Right atrium auricular region (tissue), 2 donors: ENCODE measurements around the gene VPS13C. TPM values are rescaled to one million over a fixed set of nuclear protein-coding genes. Genes with fewer than 3 reads are reported as not detected.
"Not testable (repeated sequence)": the region's sequence is repeated elsewhere in the genome, so short reads cannot be mapped to it uniquely, and the experiment has no call there.

Experiments
- DNase-seq: peaks from one replicate; pipeline ENCODE4 v3.0.0-alpha.2; 2019; ENCODE audit warnings: low spot score
- H3K27ac ChIP-seq, 2 donors: fragments of 200-600 bp; sonication (generic); 1 replicate in 1 of 2; 2 replicates in 1 of 2; pipeline ENCODE4 v1.5.1; 2016 to 2019
- H3K27me3 ChIP-seq, 2 donors: fragments of 200-600 bp; sonication (generic); one replicate each; pipeline versions ENCODE4 v1.5.1 to v1.6.0; 2017 to 2019
- H3K36me3 ChIP-seq: fragments of 200-600 bp; sonication (generic); one replicate; pipeline ENCODE4 v1.5.1; 2016
- H3K4me1 ChIP-seq, 2 donors: fragments of 200-600 bp; sonication (generic); one replicate each; pipeline versions ENCODE4 v1.5.1 to v1.6.0; 2017 to 2019
- H3K4me3 ChIP-seq, 2 donors: fragments of 200-600 bp; sonication (generic); 1 replicate in 1 of 2; 2 replicates in 1 of 2; pipeline ENCODE4 v1.5.1; 2017 to 2019; ENCODE audit warnings: mild to moderate bottlenecking in 1 of 2, moderate library complexity in 1 of 2
- H3K9me3 ChIP-seq, 2 donors: fragments of 200-600 bp; sonication (generic); one replicate each; pipeline ENCODE4 v1.5.1; 2019
- CTCF ChIP-seq, 2 donors: fragments of 200-600 bp; sonication (generic); IDR thresholded peaks; one replicate each; pipeline ENCODE4 v1.5.1; 2019; ENCODE audit warnings: antibody characterized with exemption in 2 of 2
- total RNA-seq, 2 donors: library from RNA; depleted of rRNA; stranded (reverse); fragments of >200 nt; gene quantifications; one replicate each; pipeline ENCODE4 v1.1.0, GENCODE V29; 2016

VPS13C gene
- total RNA-seq, 2 donors from 2014 or later = 30.3 to 41.9 TPM

- Histone ChIP-seq H3K4me1 (no peaks in the 10 kb centered on the region), H3K9me3 (no peaks in the 10 kb centered on the region), H3K36me3 (peaks cover 4% of the 10 kb centered on the region), H3K27me3 (no peaks in the 10 kb centered on the region), H3K4me3 (no peak overlapping the region), H3K27ac (no peak overlapping the region)
- DNase-seq = no peak
- TF ChIP-seq CTCF (IDR thresholded peaks at IDR 0.05) = no peak
Measured at GRCh38 chr15:62027263-62027565, 33.0 kb downstream of the VPS13C start.

- Histone ChIP-seq H3K4me3 (no peak overlapping the region), H3K9me3 (no peaks in the 10 kb centered on the region), H3K4me1 (no peaks in the 10 kb centered on the region), H3K27ac (no peak overlapping the region), H3K27me3 (no peaks in the 10 kb centered on the region), H3K36me3 (peaks cover 4% of the 10 kb centered on the region)
- TF ChIP-seq CTCF (IDR thresholded peaks at IDR 0.05) = no peak
- no peak for DNase-seq
Measured at GRCh38 chr15:62026487-62027262, 33.6 kb downstream of the VPS13C start.

- DNase-seq = no peak
Measured at GRCh38 chr15:62021991-62022600, 38.2 kb downstream of the VPS13C start.

GRCh38 chr15:62020576-62021160 is 39.6 kb downstream of the VPS13C start:
- H3K4me3 ChIP-seq = no peak overlapping the region
- no peaks in the 10 kb centered on the region for H3K27me3 ChIP-seq
- peaks cover 16% of the 10 kb centered on the region for H3K36me3 ChIP-seq
- DNase-seq = no peak
- no peaks in the 10 kb centered on the region for H3K4me1 ChIP-seq
- no peaks in the 10 kb centered on the region for H3K9me3 ChIP-seq
- H3K27ac ChIP-seq = no peak overlapping the region
- no peak for TF ChIP-seq CTCF (IDR thresholded peaks at IDR 0.05)

More at GRCh38 chr15:62021991-62022600, 38.2 kb downstream of the VPS13C start:
- Histone ChIP-seq H3K9me3 (no peaks in the 10 kb centered on the region), H3K27me3 (no peaks in the 10 kb centered on the region), H3K4me1 (no peaks in the 10 kb centered on the region), H3K4me3 (no peak overlapping the region), H3K36me3 (peaks cover 16% of the 10 kb centered on the region), H3K27ac (no peak overlapping the region)
- peak in 1 of 2 donors; percentile 20 for TF ChIP-seq CTCF (IDR thresholded peaks at IDR 0.05)

GRCh38 chr15:62005354-62005753 is 54.9 kb downstream of the VPS13C start:
- not testable (repeated sequence) for H3K27me3 ChIP-seq, DNase-seq, H3K4me1 ChIP-seq, H3K4me3 ChIP-seq, H3K9me3 ChIP-seq, H3K27ac ChIP-seq
- peaks cover 39% of the 10 kb centered on the region for H3K36me3 ChIP-seq

GRCh38 chr15:61997786-61998185 is 62.5 kb downstream of the VPS13C start:
- H3K36me3 ChIP-seq = peaks cover 5% of the 10 kb centered on the region
- no peak for TF ChIP-seq CTCF (IDR thresholded peaks at IDR 0.05)

More at GRCh38 chr15:61997786-61998185, 62.5 kb downstream of the VPS13C start:
- no peak for DNase-seq
- Histone ChIP-seq H3K27me3 (no peaks in the 10 kb centered on the region), H3K4me3 (no peak overlapping the region), H3K4me1 (no peaks in the 10 kb centered on the region), H3K27ac (no peak overlapping the region), H3K9me3 (no peaks in the 10 kb centered on the region)
